ENCODE results near the gene COL4A2.

- TF ChIP-seq POLR2AphosphoS5 (IDR thresholded peaks at IDR 0.05; ENCODE audit: low read depth, low read length): no peak
- no peak for TF ChIP-seq TAF1 (IDR thresholded peaks at IDR 0.05; ENCODE audit: borderline replicate concordance, low read depth, low read length)
These were observed 100.4 kb downstream of the COL4A2 start for GRCh38 chr13:110407531-110407930.
